Upper lobe of left lung (tissue), 6 donors: ENCODE measurements around the gene ELOVL4. TPM values are rescaled to one million over a fixed set of nuclear protein-coding genes. Genes with fewer than 3 reads are reported as not detected.

Experiments
- ATAC-seq, 2 donors: fragments of 200-7000 bp; cut with Tn5 transposase; one replicate each; pipeline ENCODE4 v1.9.1; 2022; ENCODE audit warnings: mild to moderate bottlenecking in 2 of 2, moderate library complexity in 2 of 2; ENCODE audit not compliant: low FRiP score in 2 of 2
- DNase-seq, 2 donors: peaks; one replicate each; pipeline ENCODE4 v3.0.0-alpha.2; 2019 to 2020
- H3K27ac ChIP-seq, 4 donors: fragments of 200-600 bp; sonication (generic); one replicate each; pipeline ENCODE4 v1.5.1; 2016 to 2019
- H3K27me3 ChIP-seq, 4 donors: fragments of 200-600 bp; sonication (generic); one replicate each; pipeline ENCODE4 v1.5.1; 2017 to 2019
- H3K36me3 ChIP-seq, 4 donors: fragments of 200-600 bp; sonication (generic); one replicate each; pipeline ENCODE4 v1.5.1; 2016 to 2019
- H3K4me1 ChIP-seq, 4 donors: fragments of 200-600 bp; sonication (generic); one replicate each; pipeline ENCODE4 v1.5.1; 2018 to 2019
- H3K4me3 ChIP-seq, 4 donors: fragments of 200-600 bp; sonication (generic); one replicate each; pipeline ENCODE4 v1.5.1; 2017 to 2019; ENCODE audit warnings: mild to moderate bottlenecking in 2 of 4, moderate library complexity in 1 of 4
- H3K9me3 ChIP-seq, 4 donors: fragments of 200-600 bp; sonication (generic); one replicate each; pipeline ENCODE4 v1.5.1; 2018 to 2019
- EP300 ChIP-seq, 4 donors: sonication (generic); formaldehyde crosslinking; IDR thresholded peaks; one replicate each; pipeline ENCODE4 v1.5.1; 2017; ENCODE audit warnings: antibody characterized with exemption in 4 of 4, control low read depth in 2 of 4
- POLR2A ChIP-seq, 4 donors: fragments of 450-650 bp; IDR thresholded peaks; one replicate each; pipeline ENCODE4 v1.5.1; 2016 to 2017; ENCODE audit warnings: antibody characterized with exemption in 4 of 4, mild to moderate bottlenecking in 2 of 4
- POLR2AphosphoS5 ChIP-seq, 2 donors: sonication (generic); formaldehyde crosslinking; IDR thresholded peaks; one replicate each; pipeline ENCODE4 v1.5.1; 2017; ENCODE audit warnings: antibody characterized with exemption in 2 of 2
- WGBS, 2 donors: methylation state at CpG; one replicate each; pipeline ENCODE4 v1.1.5; 2017 to 2018; 5-methylcytosine and 5-hydroxymethylcytosine counted together
- total RNA-seq, 6 donors: library from RNA; depleted of rRNA in 4 of 6; stranded (reverse); fragments of >200 nt in 4 of 6; gene quantifications; one replicate each; pipeline versions ENCODE4 v1.1.0 to v1.2.1, GENCODE V29; 2016 to 2021
- TF ChIP-seq, protein P1 (sequence below), 6 experiments: fragments of 450-650 bp in 4 of 6; fragments of 200-600 bp in 2 of 6; sonication (generic) in 2 of 6; IDR thresholded peaks; one replicate each; pipeline ENCODE4 v1.5.1; 2016 to 2019; ENCODE audit warnings: antibody characterized with exemption in 6 of 6
- donor health status: DM: no; HTN: no; CAD: no; lungs with moderate emphysema.
- donor health status: DM: no; HTN: yes; CAD: no; lungs with severe emphysema.

The ELOVL4 gene
- total RNA-seq, 6 donors from 2014 or later = 0.17 to 0.49 (median 0.37) TPM; not detected in 3

DNA sequence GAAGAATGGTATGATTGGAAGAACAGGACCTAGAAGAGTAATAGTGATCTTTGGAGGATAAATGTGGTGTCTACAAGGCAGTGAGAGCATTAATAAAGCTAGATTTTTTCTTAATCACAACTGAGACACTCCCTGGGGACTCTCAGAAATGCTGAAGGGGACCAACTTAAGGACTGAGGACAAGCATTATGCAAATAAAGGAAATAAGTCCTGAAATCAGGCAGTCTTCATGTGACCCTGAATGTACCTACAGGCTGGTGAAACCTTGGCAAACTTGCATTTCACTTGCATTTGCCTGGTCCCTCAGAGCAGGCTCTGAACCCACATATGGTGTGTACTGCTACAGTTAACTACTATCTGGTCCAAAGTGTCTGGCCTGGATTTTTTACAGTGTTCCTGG lies 37.8 kb upstream of the ELOVL4 start:
- Histone ChIP-seq H3K4me1 (no peaks in the 10 kb centered on the region), H3K27me3 (no peaks in the 10 kb centered on the region), H3K9me3 (no peaks in the 10 kb centered on the region), H3K36me3 (no peaks in the 10 kb centered on the region), H3K27ac (no peak overlapping the region), H3K4me3 (no peak overlapping the region)
- no peak for DNase-seq
- TF ChIP-seq POLR2AphosphoS5 (IDR thresholded peaks at IDR 0.05) (no peak), EP300 (IDR thresholded peaks at IDR 0.05) (no peak), POLR2A (IDR thresholded peaks at IDR 0.05) (no peak)
- TF ChIP-seq, protein P1, sequence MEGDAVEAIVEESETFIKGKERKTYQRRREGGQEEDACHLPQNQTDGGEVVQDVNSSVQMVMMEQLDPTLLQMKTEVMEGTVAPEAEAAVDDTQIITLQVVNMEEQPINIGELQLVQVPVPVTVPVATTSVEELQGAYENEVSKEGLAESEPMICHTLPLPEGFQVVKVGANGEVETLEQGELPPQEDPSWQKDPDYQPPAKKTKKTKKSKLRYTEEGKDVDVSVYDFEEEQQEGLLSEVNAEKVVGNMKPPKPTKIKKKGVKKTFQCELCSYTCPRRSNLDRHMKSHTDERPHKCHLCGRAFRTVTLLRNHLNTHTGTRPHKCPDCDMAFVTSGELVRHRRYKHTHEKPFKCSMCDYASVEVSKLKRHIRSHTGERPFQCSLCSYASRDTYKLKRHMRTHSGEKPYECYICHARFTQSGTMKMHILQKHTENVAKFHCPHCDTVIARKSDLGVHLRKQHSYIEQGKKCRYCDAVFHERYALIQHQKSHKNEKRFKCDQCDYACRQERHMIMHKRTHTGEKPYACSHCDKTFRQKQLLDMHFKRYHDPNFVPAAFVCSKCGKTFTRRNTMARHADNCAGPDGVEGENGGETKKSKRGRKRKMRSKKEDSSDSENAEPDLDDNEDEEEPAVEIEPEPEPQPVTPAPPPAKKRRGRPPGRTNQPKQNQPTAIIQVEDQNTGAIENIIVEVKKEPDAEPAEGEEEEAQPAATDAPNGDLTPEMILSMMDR (IDR thresholded peaks at IDR 0.05) = no peak
- ATAC-seq = no peak

GRCh38 chr6:79984261-79984660 lies 36.9 kb upstream of the ELOVL4 start:
- no peak overlapping the region for H3K27ac ChIP-seq
- no peaks in the 10 kb centered on the region for H3K27me3 ChIP-seq
- TF ChIP-seq, protein P1 (IDR thresholded peaks at IDR 0.05) = no peak
- TF ChIP-seq EP300 (IDR thresholded peaks at IDR 0.05) (no peak), POLR2AphosphoS5 (IDR thresholded peaks at IDR 0.05) (no peak), POLR2A (IDR thresholded peaks at IDR 0.05) (no peak)
- no peak overlapping the region for H3K4me3 ChIP-seq
- H3K4me1 ChIP-seq = no peaks in the 10 kb centered on the region
- no peak for DNase-seq
- ATAC-seq = no peak
- H3K9me3 ChIP-seq = no peaks in the 10 kb centered on the region
- 49 to 58% methylated on average over 2 of the region's 2 CpGs for WGBS, 2 donors
- no peaks in the 10 kb centered on the region for H3K36me3 ChIP-seq

DNA sequence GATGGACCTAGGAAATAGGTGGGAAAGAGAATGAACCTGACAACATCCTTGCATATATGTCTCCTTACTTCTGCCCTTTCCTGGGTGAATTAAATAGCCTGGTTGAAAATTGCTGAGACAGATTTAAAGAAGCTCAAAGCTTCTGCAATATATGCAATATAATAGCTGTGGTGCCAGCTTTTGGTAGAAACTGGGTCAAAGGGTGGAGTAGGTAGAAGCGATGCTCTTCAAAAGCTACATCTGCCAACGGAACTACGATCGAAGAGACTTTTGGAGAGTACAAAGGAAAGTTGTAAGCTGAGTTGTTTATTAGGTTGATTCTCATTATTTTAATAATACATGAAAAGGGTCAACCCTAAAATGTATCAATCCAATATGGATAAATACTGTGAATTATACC lies 34.3 kb upstream of the ELOVL4 start:
- WGBS, 2 donors = 90 to 91% methylated on average over 4 of the region's 4 CpGs
- ATAC-seq = no peak
- H3K36me3 ChIP-seq = no peaks in the 10 kb centered on the region
- H3K9me3 ChIP-seq = no peaks in the 10 kb centered on the region
- TF ChIP-seq, protein P1 (IDR thresholded peaks at IDR 0.05) = no peak
- no peak for TF ChIP-seq POLR2AphosphoS5 (IDR thresholded peaks at IDR 0.05)
- no peak for TF ChIP-seq EP300 (IDR thresholded peaks at IDR 0.05)
- H3K4me3 ChIP-seq = no peak overlapping the region
- no peaks in the 10 kb centered on the region for H3K27me3 ChIP-seq
- DNase-seq = no peak
- no peaks in the 10 kb centered on the region for H3K4me1 ChIP-seq
- H3K27ac ChIP-seq = no peak overlapping the region

- no peak overlapping the region for H3K27ac ChIP-seq
- H3K9me3 ChIP-seq = peaks cover 0 to 5% (median 0%) of the 10 kb centered on the region in 4 donors
- DNase-seq (no peak), ATAC-seq (no peak)
- TF ChIP-seq, protein P1 (IDR thresholded peaks at IDR 0.05) = no peak
- no peak for TF ChIP-seq POLR2AphosphoS5 (IDR thresholded peaks at IDR 0.05)
- TF ChIP-seq EP300 (IDR thresholded peaks at IDR 0.05) = no peak
- TF ChIP-seq POLR2A (IDR thresholded peaks at IDR 0.05) = no peak
- no peaks in the 10 kb centered on the region for H3K27me3 ChIP-seq
- no peaks in the 10 kb centered on the region for H3K4me1 ChIP-seq
- no peaks in the 10 kb centered on the region for H3K36me3 ChIP-seq
- no peak overlapping the region for H3K4me3 ChIP-seq
Measured at GRCh38 chr6:79971193-79971592, 23.8 kb upstream of the ELOVL4 start.

DNA sequence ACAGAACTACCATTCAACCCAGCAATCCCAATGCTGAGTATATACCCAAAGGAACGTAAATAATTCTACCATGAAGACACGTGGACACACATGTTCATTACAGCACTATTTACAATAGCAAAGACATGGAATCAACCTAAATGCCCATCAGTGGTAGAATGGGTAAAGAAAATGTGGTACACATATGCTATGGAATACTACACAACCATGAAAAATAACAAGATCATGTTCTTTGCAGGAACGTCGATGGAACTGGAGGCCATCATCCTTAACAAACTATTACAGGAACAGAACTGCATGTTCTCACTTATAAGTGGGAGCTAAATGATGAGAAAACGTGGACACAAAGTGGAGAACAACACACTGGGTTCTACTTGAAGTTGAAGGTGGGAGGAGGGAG lies 22.4 kb upstream of the ELOVL4 start:
- peaks cover 0 to 5% (median 0%) of the 10 kb centered on the region in 4 donors for H3K9me3 ChIP-seq
- WGBS, 2 donors = 86 to 89% methylated on average over 5 of the region's 5 CpGs
- H3K27ac ChIP-seq = no peak overlapping the region
- TF ChIP-seq, protein P1 (IDR thresholded peaks at IDR 0.05) = no peak
- TF ChIP-seq EP300 (IDR thresholded peaks at IDR 0.05) (no peak), POLR2A (IDR thresholded peaks at IDR 0.05) (no peak), POLR2AphosphoS5 (IDR thresholded peaks at IDR 0.05) (no peak)
- H3K4me1 ChIP-seq = no peaks in the 10 kb centered on the region
- no peak for ATAC-seq
- H3K4me3 ChIP-seq = no peak overlapping the region
- H3K36me3 ChIP-seq = no peaks in the 10 kb centered on the region
- DNase-seq = no peak
- no peaks in the 10 kb centered on the region for H3K27me3 ChIP-seq
